Esophagus muscularis mucosa (tissue), 3 donors: ENCODE measurements around the gene CDH15.

Experiments
- CTCF ChIP-seq, 3 experiments: fragments of 200-600 bp in 2 of 3; fragments of 450-650 bp in 1 of 3; sonication (generic) in 2 of 3; IDR thresholded peaks; one replicate each; pipeline ENCODE4 v1.5.1; 2017 to 2019; ENCODE audit warnings: antibody characterized with exemption in 3 of 3, mild to moderate bottlenecking in 2 of 3, moderate library complexity in 1 of 3
- POLR2A ChIP-seq: fragments of 450-650 bp; IDR thresholded peaks from one replicate; pipeline ENCODE4 v1.6.1; 2017; ENCODE audit warnings: antibody characterized with exemption, moderate library complexity, mild to moderate bottlenecking, low read depth
- POLR2AphosphoS5 ChIP-seq, 2 donors: sonication (generic); formaldehyde crosslinking; IDR thresholded peaks; one replicate each; pipeline ENCODE4 v1.6.1; 2017; ENCODE audit warnings: antibody characterized with exemption in 2 of 2

- TF ChIP-seq CTCF (IDR thresholded peaks at IDR 0.05) = no peak
- TF ChIP-seq POLR2AphosphoS5 (IDR thresholded peaks at IDR 0.05) = no peak
- TF ChIP-seq POLR2A = no peak
Measured at GRCh38 chr16:89200850-89201411, 29.4 kb downstream of the CDH15 start.
